Measurements from ENCODE around the gene DCAF4. TPM values are rescaled to one million over a fixed set of nuclear protein-coding genes. Genes with fewer than 3 reads are reported as not detected.

Gene DCAF4
- total RNA-seq, 4 donors from 2014 or later, result 15.7 to 50.1 (median 16.4) TPM

DNA sequence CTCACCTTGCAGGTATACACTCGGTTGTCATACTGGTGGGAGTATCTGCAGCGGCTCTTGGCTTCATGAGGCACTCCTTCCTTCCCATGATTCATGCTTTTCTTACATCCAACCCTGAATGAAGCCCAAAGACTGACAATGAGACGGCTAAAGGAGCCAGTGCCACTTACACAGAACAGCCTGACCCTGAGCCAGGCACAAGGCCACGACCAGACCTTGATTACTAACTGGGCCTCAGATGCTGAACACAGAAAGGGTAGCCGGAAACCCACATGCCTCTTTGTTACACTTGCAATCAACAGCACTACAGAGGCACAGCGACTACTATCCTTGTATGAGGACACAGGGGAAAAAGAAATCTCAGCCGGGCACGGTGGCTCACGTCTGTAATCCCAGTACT is 52.6 kb downstream of the DCAF4 start:
- TF ChIP-seq, protein P1, sequence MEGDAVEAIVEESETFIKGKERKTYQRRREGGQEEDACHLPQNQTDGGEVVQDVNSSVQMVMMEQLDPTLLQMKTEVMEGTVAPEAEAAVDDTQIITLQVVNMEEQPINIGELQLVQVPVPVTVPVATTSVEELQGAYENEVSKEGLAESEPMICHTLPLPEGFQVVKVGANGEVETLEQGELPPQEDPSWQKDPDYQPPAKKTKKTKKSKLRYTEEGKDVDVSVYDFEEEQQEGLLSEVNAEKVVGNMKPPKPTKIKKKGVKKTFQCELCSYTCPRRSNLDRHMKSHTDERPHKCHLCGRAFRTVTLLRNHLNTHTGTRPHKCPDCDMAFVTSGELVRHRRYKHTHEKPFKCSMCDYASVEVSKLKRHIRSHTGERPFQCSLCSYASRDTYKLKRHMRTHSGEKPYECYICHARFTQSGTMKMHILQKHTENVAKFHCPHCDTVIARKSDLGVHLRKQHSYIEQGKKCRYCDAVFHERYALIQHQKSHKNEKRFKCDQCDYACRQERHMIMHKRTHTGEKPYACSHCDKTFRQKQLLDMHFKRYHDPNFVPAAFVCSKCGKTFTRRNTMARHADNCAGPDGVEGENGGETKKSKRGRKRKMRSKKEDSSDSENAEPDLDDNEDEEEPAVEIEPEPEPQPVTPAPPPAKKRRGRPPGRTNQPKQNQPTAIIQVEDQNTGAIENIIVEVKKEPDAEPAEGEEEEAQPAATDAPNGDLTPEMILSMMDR (IDR thresholded peaks at IDR 0.05), result no peak
- ATAC-seq (ENCODE audit: low FRiP score) (no peak), DNase-seq (ENCODE audit: low spot score) (no peak)

DNA sequence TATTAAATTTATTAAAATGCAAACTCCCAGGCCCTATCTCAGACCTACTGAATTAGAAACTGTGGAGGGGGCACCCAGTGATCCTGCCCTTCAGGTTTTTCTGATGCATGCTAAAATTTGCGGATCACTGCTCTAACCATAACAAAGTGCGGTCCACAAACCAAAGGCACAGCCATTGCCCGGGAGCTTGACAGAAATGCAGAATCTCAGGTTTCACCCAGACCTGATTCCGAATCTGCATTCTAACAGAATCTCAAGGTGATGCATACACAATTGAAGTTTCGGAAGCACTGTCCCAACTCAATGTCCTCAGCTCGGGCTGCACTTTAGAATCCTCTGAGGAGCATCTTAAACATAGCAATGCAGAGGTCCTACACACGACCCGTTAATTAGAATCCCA is 54.6 kb downstream of the DCAF4 start:
- DNase-seq (ENCODE audit: low spot score) (no peak), ATAC-seq (ENCODE audit: low FRiP score) (no peak)
- TF ChIP-seq, protein P1 (IDR thresholded peaks at IDR 0.05), result no peak

DNA sequence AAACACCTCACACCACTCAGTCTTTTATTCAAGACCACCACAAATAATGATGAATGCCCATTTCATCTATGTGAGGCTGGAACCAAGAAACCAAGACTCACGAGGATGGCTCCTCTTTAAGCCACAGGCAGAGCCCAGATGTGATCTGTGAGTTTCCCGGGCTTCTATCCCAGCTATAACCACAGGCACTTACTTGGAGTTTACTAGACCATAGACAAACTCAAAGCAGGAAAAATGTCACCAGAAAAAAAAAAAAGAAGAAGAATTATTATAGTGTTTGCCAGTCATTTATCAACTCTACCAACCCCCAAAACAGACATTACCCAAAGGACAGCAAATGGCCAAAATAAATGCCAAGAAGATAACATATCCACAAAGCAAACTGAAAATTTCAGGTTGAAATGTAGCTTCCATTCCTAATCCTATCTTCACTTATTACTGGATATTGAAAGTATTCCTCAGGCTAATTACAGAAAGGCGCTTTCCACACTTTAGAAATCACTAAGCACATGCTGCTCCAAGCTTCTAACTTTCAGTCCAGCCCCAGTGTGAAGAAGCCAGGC is 56.0 kb downstream of the DCAF4 start:
- TF ChIP-seq, protein P1 (IDR thresholded peaks at IDR 0.05), result no peak
- ATAC-seq (ENCODE audit: low FRiP score) (no peak), DNase-seq (ENCODE audit: low spot score) (no peak)

DNA sequence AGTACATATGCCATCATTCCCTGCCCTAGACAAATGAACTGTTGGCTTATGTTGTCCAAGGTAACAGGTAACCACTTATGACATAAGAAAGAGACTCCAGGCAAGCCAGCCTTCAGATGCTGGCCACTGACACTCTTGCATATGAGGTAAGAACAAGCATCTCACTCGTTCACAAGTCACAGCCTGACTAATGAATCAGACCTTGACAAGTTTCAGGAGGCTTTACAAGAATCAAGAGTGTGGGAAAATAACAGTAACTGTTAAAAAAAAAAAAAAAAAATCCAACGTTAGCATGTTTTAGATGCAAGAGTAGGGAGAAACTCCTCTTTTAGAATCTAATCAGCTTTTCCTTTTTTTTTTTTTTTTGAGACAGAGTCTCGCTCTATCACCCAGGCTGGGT is 60.0 kb downstream of the DCAF4 start:
- TF ChIP-seq, protein P1 (IDR thresholded peaks at IDR 0.05), result no peak
- DNase-seq (ENCODE audit: low spot score), result no peak
- no peak for ATAC-seq (ENCODE audit: low FRiP score)

DNA sequence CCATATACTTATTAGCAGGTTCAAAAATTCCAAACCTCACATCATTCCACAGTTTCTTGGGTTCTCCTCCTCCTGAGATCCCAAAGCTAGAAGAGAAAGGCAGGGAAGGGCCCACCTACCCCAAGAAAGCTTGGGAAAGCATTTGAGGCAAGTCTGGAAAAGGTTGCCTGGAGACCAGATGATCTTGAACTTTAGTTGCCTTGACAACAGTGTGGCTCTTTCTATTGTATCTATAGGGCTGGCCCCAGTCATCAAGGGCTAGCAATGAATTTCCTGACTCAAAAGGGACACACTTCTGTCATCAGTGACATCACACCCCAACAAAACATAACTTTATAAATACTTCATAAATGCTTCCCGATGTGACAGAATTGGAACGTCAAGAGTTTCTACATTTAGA is 60.6 kb downstream of the DCAF4 start:
- TF ChIP-seq, protein P1 (IDR thresholded peaks at IDR 0.05), result no peak
- no peak for DNase-seq (ENCODE audit: low spot score)
- ATAC-seq (ENCODE audit: low FRiP score), result no peak

DNA sequence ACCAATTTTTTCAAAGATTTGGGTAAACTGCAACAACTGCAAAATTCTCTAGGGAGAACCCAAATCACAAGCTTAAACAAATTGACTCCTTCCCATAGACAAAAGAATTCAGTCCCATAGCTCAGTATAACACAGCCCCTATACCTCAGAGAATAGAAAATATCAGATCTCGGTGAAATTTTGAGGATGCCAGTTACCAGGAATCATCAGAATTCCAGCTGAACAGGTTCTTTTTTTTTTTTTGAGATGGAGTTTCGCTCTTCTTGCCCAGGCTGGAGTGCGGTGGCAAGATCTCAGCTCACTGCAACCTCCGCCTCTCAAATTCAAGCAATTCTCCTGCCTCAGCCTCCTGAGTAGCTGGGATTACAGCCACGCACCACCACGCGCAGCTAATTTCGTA is 63.9 kb downstream of the DCAF4 start:
- no peak for ATAC-seq (ENCODE audit: low FRiP score)
- TF ChIP-seq, protein P1 (IDR thresholded peaks at IDR 0.05), result no peak
- DNase-seq (ENCODE audit: low spot score), result no peak

DNA sequence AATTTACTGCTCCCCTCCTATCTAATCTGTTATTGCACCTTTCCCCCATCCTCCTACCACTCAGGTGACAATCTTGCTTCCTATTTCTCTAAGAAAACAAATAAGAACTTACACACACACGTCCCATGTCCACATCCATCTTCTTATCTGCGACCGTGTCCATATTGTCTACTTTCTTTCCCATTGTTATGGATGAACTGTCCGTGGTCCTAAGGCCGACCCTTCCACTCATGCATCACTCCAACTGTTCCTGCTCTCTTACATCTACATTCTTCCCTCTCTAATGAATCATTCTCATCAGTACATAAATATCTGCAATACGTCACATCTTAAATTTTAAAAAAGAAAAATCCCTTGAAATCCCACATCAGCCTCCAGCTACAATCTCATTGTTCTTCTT is 70.7 kb downstream of the DCAF4 start:
- TF ChIP-seq, protein P1 (IDR thresholded peaks at IDR 0.05), result no peak
- ATAC-seq (ENCODE audit: low FRiP score), result no peak
- no peak for DNase-seq (ENCODE audit: low spot score)
